ENCODE results near the gene SLC16A11. TPM values are rescaled to one million over a fixed set of nuclear protein-coding genes. Genes with fewer than 3 reads are reported as not detected.

Gene SLC16A11
- total RNA-seq, 3 donors from 2014 or later = 1.5 to 3.6 TPM; not detected in 1

- H3K4me1 ChIP-seq = no peaks in the 10 kb centered on the region
- H3K4me3 ChIP-seq = no peak overlapping the region
- H3K27ac ChIP-seq = no peak overlapping the region
- peaks cover 10 to 14% of the 10 kb centered on the region in 2 donors for H3K9me3 ChIP-seq
- intact Hi-C loops (cut with DNase I; ENCODE audit: low total_unique reads) = no loop called here
- H3K27me3 ChIP-seq = no peaks in the 10 kb centered on the region
- no peak for DNase-seq (ENCODE audit: low spot score in 2 of 2)
- H3K36me3 ChIP-seq = no peaks in the 10 kb centered on the region
- TF ChIP-seq POLR2AphosphoS5 (IDR thresholded peaks at IDR 0.05) (no peak), POLR2A (IDR thresholded peaks at IDR 0.05) (no peak), CTCF (IDR thresholded peaks at IDR 0.05) (no peak)
Observed at GRCh38 chr17:7067198-7067597, 23.3 kb upstream of the SLC16A11 start.

- no peak overlapping the region for H3K4me3 ChIP-seq
- intact Hi-C loops (cut with DNase I; ENCODE audit: low total_unique reads) = no loop called here
- DNase-seq (ENCODE audit: low spot score in 2 of 2) = no peak
- H3K4me1 ChIP-seq = no peaks in the 10 kb centered on the region
- no peaks in the 10 kb centered on the region for H3K27me3 ChIP-seq
- TF ChIP-seq POLR2A (IDR thresholded peaks at IDR 0.05) (no peak), CTCF (IDR thresholded peaks at IDR 0.05) (no peak), POLR2AphosphoS5 (IDR thresholded peaks at IDR 0.05) (no peak)
- no peaks in the 10 kb centered on the region for H3K36me3 ChIP-seq
- H3K27ac ChIP-seq = no peak overlapping the region
- H3K9me3 ChIP-seq = peaks cover 10 to 14% of the 10 kb centered on the region in 2 donors
Observed at GRCh38 chr17:7064261-7064660, 20.4 kb upstream of the SLC16A11 start.

GRCh38 chr17:7063518-7064094 lies 19.7 kb upstream of the SLC16A11 start:
- DNase-seq (ENCODE audit: low spot score in 2 of 2) = no peak
- Histone ChIP-seq H3K36me3 (no peaks in the 10 kb centered on the region), H3K9me3 (peaks cover 10 to 12% of the 10 kb centered on the region in 2 donors), H3K4me3 (no peak overlapping the region), H3K27me3 (no peaks in the 10 kb centered on the region), H3K4me1 (no peaks in the 10 kb centered on the region), H3K27ac (no peak overlapping the region)
- TF ChIP-seq POLR2AphosphoS5 (IDR thresholded peaks at IDR 0.05) (no peak), CTCF (IDR thresholded peaks at IDR 0.05) (no peak), POLR2A (IDR thresholded peaks at IDR 0.05) (no peak)
- intact Hi-C loops (cut with DNase I; ENCODE audit: low total_unique reads) = no loop called here

GRCh38 chr17:7060165-7060891 lies 16.4 kb upstream of the SLC16A11 start:
- H3K4me1 ChIP-seq = no peaks in the 10 kb centered on the region
- intact Hi-C loops (cut with DNase I; ENCODE audit: low total_unique reads) = no loop called here
- no peaks in the 10 kb centered on the region for H3K9me3 ChIP-seq
- no peak overlapping the region for H3K4me3 ChIP-seq
- no peaks in the 10 kb centered on the region for H3K36me3 ChIP-seq
- no peaks in the 10 kb centered on the region for H3K27me3 ChIP-seq
- H3K27ac ChIP-seq = no peak overlapping the region
- TF ChIP-seq POLR2AphosphoS5 (IDR thresholded peaks at IDR 0.05) (no peak), POLR2A (IDR thresholded peaks at IDR 0.05) (no peak), CTCF (IDR thresholded peaks at IDR 0.05) (no peak)
- no peak for DNase-seq (ENCODE audit: low spot score in 2 of 2)

GRCh38 chr17:7058831-7059447 lies 15.0 kb upstream of the SLC16A11 start:
- no peak overlapping the region for H3K27ac ChIP-seq
- no peaks in the 10 kb centered on the region for H3K27me3 ChIP-seq
- TF ChIP-seq CTCF (IDR thresholded peaks at IDR 0.05) (no peak), POLR2AphosphoS5 (IDR thresholded peaks at IDR 0.05) (no peak), POLR2A (IDR thresholded peaks at IDR 0.05) (no peak)
- H3K9me3 ChIP-seq = no peaks in the 10 kb centered on the region
- no peaks in the 10 kb centered on the region for H3K4me1 ChIP-seq
- H3K36me3 ChIP-seq = no peaks in the 10 kb centered on the region
- intact Hi-C loops (cut with DNase I; ENCODE audit: low total_unique reads) = no loop called here
- DNase-seq (ENCODE audit: low spot score in 2 of 2) = no peak
- no peak overlapping the region for H3K4me3 ChIP-seq
